Islet of Langerhans (tissue), 1 donor: ENCODE data around the gene OLR1.
"Not testable (repeated sequence)": the region's sequence is repeated elsewhere in the genome, so short reads cannot be mapped to it uniquely, and the experiment has no call there.

ENCODE experiments used
- FAIRE-seq: peaks from one replicate; lab custom pipeline; 2011; peaks lifted over from hg19 to GRCh38; lab: Jason Lieb, UNC

OLR1 gene

DNA sequence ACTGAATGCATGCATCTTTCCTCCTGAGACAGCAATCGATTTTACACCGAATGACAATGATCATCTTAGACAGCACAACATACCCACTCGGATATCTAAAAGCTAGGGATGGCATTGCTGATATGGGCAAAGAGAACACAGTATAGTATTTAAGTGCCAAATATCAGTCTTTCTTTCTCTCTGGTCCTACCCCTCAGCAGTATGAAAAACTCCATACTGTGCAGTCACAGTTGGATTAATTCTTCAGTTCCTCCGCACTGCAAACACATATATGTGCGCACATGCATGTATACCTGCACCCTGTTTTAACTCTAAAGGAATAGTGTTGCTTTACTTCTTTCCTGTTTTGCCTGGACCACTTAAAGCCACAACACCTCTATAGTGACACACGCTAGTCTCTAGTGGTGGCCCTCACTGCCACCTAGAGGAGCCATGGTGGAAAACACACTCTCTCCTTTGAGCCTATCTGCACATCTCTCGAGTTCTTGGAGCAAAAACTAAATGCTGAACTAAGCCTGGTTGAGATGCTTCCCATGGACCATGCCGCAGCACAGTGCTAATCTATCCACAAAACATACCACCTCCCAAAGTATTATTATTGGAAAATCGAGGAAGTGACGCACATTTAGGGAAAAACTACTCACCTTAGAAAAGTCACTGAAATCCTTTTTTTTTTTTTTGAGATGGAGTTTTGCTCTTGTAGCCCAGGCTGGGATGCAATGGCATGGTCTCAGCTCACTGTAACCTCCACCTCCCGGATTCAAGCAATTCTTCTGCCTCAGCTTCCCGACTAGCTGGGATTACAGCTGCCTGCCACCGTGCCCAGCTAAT is 18.8 kb upstream of the OLR1 start:
- FAIRE-seq = no peak

DNA sequence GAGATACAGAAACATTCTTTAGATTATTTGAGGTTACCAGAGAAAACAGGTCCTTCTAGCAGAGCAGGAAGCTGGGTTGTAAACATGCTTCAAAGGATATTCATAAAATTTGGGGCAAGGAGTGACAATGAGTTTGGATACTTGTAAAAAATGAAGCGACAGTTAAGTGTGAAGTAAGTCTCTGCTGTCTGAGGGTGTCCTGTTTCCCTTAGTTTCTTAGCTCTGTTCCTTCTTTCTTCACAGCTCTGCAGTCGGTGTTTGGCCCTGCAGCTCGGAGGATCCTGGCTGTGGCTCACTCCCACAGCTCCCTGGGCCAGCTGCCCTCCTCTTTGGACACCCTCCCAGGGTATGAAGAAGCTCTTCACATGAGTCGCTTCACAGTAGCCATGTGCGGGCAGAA is 17.7 kb upstream of the OLR1 start:
- FAIRE-seq = no peak

DNA sequence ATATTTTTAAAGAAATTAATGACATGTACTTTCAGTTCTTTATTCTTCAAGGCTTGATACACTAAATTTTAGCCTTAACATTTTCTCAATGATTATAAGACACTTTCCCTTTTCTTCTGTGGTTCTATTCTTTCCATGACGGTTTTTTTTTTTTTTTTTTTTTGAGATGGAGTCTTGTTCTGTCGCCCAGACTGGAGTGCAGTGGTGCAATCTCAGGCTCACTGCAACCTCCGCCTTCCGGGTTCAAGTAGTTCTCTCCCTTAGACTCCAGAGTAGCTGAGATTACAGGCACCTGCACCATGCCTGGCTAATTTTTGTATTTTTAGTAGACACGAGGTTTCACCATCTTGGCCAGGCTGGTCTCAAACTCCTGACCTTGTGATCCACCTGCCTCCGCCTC is 15.0 kb upstream of the OLR1 start:
- not testable (repeated sequence) for FAIRE-seq

DNA sequence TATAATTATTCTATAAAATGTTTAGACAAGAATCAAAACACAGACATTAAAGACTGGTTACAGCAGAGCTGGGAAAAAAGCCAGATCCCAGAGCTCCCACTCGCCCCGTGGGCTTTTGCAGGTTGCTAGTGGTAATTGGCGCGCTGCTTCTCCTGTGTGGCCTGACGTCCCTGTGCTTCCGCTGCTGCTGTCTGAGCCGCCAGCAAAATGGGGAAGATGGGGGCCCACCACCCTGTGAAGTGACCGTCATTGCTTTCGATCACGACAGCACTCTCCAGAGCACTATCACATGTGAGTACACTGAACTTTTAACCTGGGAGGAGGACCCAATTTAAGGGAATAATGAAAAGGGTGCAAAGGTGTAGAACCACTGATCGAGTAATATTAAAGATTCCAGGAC is 14.4 kb upstream of the OLR1 start:
- no peak for FAIRE-seq

DNA sequence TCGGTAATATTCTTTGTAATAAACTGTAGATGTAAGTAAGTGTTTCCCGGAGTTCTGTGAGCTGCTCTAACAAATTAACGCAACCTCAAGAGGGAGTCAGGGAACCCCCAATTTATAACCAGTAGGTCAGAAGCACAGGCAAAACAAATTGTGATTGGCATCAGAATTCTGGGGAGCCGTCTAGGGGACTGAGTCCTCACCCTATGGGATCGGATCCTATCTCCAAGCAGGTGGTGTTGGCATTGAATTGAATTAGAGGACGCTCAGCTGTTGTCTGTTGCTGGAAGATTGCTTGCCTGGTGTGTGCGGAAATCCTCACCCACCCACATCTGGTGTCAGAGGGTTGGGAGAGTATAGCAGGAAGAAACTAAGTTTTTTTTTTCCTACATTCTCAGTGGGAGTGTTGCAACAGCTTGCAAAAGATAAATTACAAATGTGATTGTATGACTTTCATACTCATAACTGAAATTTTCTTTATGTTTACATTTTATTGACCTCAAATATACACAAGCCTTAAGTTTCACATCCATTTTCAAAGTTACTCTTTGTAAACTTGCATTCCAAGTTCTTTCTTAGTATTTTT is 12.4 kb upstream of the OLR1 start:
- no peak for FAIRE-seq

DNA sequence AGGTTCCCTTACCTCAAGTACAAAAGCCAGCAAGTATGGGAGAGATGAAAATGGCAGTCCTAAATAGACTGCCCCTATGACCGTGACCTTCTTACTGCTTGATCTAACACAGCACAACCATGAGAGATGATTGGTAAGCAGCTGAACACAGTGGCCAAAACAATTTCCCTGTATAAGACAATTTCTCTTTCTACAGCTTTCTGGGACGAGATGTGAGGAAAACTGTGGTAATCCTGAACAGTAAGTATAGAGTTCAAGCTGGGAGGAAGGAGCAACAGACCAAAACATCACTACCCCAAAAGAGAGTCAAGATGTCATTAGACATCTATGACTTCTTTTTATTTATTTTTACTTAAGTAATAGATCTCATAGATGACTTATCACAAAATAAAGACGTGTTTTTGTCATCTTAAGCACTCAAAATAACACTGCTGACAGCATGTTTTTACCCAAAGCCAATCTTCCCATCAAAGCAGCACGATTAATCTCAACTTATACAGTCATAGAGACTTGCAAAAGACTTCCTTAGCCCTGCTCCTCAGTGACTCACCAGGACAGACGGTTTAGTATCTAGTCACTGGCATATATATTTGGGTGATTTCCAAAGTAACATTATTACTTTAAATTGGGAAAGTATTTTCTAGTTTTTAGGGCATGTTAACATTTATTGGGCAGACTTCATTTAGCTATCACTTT is 10.6 kb upstream of the OLR1 start:
- FAIRE-seq = no peak

DNA sequence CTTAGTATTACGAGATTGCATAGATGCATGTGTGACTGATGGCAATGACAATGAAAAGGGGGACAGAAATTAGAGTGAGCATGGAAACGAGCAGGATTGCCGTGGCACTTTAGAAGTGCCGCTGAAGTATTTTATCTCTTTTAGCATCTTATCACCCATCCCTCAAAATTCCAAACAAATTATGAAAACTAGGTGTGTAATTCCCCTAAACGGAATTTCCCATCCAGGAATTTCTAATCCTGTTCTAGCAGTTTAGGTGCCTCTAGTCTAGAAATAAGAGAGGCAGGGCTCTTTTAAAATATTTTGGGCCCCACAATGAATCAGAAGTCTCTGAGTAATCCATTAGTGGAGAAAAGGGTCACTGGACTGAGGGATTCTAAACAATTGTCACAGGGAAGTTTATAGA is 7.8 kb upstream of the OLR1 start:
- FAIRE-seq = no peak

DNA sequence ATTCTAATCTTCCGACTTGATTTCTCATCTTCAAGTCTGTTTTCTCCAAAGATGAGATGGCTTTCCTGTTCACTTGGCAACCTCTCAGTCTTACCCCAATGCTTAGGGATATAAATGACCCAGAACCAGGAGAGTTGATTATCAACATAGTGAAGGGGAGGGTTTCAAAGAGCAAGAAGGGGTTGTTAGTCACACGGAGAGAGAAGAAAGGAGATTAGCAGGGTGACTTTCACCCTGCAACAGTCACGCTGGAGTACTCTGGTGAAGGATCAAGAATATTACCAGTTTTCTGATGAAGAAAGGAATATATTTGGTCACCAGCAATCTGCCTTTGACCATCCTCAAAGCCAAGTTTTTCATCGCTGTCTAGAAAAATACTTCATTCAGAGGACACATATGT is 6.9 kb upstream of the OLR1 start, which contains the start of gene TMEM52B:
Gene TMEM52B, plus strand, starts transcription at position 212 of the 400 bp plus-strand sequence. CDS start 543 bp downstream, outside the sequence.
- no peak for FAIRE-seq

DNA sequence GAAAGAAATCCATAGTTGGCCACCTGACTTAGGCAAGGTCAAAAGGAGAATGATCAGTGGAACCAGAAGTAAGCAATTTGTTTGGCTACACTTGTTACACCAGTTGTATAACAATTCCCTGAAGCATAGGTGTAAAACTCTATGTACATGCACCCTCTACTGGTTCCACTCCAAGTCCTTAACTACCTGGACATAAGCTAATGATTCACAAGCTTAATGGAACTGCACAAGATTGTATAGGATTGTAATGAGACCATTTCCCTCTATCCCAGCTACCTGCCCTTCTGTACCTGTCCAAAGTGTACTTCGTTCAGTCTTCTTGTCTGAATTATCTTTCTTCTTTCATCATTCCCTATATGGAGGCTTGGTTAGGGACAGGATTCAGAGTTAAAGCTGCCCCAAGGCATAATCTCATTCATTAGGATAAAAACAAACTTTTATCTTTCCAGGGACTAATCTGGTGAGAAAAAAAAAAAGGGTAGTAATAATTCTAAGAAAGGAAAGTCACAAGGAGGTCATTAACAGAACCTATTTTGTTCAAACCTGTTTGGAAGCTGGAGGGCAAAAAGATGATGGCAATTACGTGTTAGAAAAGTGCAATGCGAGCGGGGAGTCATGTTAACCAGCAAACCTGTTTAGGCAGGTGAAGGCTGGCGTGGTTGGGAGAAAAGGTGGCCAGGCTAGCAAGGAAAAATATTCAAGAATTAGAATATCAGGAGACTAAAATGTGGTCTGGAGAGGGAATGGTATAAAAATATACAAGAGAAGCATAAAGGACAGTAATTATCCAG is 4.1 kb upstream of the OLR1 start:
- no peak for FAIRE-seq

DNA sequence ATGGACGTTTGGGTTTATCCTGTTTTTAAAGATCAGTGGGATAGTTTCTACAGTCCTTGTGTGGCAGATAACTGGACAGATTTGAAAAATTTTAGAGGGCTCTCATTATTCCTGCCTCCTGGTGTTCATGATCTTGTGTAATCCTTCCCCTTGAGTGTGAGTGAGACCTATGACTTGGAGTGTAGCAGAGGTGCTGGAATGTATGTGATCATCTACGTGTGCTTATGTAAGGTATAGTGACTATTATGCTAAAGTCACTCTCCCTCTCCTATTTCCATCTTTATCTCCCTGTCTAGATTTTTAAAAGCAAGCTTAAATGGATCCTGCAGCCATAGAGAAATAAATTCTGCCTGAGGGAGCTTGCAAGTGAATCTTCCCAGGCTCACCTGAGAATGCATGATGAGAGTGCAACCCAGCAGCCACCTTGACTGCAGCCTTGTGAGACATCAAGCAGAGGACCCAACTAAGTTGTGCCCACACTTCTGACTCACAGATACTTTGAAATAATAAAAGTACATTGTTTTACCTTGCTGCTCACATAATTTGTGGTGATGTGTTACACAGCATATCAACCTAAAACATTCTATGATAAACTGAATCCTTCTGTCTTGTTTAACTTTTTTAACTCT is 3.2 kb upstream of the OLR1 start:
- FAIRE-seq = no peak

DNA sequence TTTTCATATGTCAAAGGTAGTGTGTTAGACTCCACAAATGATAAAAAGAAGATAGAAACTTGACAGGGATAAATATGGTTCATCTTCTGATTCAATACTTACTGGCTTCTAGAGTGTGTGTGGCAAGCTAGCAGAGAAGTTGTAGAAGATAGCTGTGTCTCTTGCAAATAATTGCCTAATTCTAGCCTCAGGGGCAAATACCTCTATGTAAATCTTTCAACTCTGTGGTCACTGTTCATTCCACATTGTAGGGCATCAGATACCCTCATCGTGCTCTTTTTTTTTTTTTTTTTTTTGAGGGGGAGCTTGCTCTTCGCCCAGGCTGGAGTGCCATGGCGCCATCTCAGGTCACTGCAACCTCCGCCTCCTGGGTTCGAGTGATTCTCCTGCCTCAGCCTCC is 1.7 kb downstream of the OLR1 start:
- FAIRE-seq = no peak

DNA sequence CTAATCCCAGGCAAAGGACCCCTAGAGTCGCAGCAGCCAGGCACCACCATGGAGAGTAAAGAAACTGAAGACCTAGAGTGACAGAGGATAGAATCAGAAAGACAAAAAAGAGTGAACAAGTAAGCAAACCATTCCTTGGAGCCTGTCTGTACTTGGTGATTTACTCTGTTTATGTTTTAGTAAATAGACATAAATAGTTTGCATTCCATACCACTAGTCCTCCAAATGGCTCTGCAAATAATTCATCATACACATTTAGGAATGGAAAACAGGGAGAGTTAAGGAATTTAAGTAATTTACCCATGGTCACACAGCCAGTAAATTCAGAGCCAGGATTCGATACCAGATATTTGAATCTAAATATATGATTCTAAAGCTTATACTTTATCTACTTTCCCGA is 2.8 kb downstream of the OLR1 start:
- no peak for FAIRE-seq

DNA sequence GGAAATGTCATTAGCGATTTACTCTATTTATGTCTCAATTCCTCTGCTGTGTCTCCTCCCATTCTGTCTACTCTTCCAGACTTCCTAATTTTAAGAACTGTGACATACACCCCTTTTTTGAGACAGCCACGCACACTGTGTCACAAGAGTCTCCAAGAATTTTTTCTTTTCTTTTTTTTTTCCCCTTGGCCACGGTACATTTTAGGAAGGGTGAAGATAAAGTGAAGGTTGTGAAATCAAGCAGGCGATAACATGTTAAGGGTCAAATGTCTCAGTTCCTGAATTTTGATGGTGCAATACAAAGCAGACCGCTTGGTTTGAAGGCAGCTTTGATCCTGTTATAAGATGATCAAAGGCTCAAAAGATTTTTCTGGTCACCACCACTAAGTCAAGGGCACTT is 4.3 kb downstream of the OLR1 start:
- no peak for FAIRE-seq

DNA sequence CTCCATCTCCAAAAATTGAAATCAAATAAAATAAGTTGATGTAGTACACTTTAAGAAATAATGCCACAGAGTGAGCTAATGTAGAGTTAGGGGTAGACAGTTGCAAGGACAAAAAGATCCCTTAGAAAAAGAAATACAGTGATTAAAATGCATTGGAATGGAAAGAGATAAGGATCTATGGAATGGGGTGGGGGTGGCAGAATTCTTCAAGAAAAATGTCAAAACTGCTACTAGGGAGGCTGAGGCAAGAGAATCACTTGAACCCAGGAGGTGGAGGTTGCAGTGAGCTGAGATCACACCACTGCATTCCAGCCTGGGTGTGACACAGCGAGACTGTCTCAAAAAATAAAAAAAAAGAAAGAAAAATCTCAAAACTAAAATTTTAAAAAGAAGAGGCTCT is 6.5 kb downstream of the OLR1 start:
- no peak for FAIRE-seq

DNA sequence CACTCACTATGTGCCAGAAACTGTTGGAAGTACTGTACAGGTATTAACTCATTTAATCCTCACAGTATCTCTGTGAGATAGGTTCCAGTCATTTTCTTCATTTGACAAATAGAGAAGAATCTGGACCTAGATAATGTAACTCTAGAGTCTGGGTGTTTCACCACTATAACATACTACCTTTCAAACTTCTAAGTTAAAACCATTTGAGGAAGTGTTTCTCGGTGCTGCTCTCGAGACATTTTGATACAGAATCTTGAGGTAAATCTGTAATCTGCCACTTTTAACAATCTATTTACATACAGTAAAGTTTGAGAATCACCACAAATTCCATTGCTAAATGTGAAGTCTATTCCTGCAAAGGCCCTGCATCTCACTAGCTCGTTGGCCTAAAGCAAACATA is 8.8 kb downstream of the OLR1 start:
- FAIRE-seq = no peak

DNA sequence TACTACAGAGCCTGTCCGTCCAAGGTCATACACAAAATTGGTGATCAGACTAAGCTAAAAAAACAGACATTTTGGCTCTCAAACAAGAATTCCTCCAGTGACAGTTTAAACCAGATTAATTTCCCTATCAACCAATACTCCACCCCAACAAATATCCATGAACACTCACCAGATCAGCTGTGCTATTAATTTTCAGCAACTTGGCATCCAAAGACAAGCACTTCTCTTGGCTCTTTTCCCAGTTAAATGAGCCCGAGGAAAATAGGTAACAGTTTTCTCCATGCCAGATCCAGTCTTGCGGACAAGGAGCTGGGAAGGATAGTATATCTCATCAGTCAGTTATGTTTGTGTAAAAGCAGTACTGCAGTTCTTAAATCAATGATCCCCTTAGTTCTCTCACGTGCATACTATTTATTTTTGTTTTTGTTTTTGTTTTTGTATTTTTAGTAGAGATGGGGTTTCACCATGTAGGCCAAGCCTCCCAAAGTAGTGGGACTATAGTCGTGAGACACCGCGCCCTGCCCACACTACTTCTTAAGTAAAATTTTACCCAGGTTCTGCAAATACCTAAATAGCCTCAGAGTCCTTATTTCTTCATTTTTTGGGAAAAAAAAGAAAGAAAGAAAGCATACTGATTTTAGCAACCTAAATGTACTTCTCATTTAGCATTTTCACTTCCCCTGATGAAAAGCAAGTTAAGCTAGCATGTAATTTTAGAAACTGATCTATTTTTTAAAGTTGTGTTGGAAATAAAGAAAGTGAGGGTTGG is 11.1 kb downstream of the OLR1 start:
- FAIRE-seq = no peak

DNA sequence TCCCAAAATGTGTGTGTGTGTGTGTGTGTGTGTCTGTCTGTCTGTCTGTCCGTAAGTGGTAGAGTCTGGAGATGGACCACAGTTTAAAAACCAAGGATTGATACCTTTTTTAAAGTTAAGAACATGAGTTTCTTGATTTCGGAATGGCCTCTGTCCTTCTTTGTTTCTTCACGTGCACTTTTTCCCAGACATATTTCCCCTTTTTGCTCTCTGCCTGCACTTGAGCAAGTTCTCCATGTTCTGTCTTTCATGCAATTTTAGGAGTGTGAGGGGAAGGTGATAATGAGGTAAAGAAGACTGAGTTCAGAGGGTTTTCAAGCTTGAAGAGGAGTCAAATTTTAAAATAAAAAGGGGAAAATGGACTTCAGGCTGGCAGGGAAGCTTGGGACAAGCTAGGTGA is 12.7 kb downstream of the OLR1 start:
- FAIRE-seq = no peak

DNA sequence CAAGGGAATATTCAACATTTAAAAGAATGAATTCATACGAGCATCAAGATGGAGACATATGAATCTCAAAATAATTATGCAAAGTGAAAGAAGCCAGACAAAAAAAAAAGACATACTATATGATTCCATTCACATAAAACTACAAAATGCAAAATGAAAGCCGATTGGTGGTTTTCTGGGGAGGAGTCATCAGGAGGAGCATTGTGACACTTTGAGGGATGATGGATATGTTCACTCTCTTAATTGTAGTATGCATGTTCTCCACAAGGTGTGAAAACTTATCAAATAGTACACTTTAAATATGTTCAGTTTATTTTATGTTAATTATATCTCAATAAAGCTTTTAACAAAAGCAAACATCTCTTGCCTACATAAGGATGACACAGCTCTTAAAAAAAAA is 13.5 kb downstream of the OLR1 start:
- FAIRE-seq = no peak

DNA sequence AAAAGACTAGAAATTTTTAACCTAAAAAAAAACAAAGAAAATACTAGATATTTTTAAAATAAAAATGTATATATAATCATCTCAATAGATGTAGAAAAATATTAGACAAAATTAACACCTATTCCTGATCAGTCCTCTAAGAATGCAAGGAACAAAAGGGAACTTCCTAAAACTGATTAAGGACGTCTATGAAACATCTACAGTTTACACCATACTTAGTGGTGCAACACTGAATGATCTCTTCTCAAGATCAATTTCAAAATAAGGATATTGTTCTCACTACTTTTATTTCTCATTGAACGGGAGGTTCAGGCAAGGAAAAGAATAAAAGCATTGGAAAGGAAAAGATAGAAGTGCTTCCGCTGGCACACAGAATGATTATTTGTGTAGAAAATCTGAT is 16.0 kb downstream of the OLR1 start:
- peak; percentile 41 for FAIRE-seq

DNA sequence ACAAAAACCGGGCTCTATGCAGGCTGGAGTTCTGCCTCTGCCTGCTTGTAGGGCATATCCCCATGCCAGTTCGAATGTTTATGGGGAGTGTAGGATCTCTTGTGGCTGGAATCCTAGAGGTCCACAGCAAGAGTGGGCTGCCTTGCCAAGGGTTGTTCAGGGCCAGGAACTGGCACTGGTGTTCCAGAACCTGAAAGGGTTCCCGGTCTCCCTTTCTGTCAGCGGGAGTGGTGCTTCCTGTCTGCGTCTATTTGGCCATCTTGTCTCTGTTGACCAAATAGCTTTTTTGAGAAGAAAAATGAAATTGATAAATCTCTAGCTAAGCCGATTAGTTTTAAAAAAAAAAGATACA is 17.8 kb downstream of the OLR1 start:
- FAIRE-seq = no peak
